SU-DHL-6 (cell line): ENCODE data around the gene OR52E5.

Source experiments
- H2AFZ ChIP-seq: fragments of 200-600 bp; sonication (generic); 2 replicates; pipeline ENCODE4 v1.6.1; 2014; ENCODE audit warnings: low read depth, mild to moderate bottlenecking, moderate library complexity, mixed read lengths, antibody characterized with exemption, low read length; ENCODE audit not compliant: severe bottlenecking
- H3F3A ChIP-seq: fragments of 200-600 bp; shearing (Covaris generic); 2 replicates; pipeline ENCODE4 v1.6.0; 2016; ENCODE audit warnings: antibody characterized with exemption, mild to moderate bottlenecking; ENCODE audit not compliant: insufficient read depth
- H3K27ac ChIP-seq: fragments of 200-600 bp; sonication (generic); 2 replicates; pipeline ENCODE4 v1.5.1; 2016; ENCODE audit warnings: low read depth, mild to moderate bottlenecking, low read length, moderate library complexity, mixed read lengths
- H3K27me3 ChIP-seq: fragments of 200-600 bp; sonication (generic), shearing (Covaris generic); 2 replicates; pipeline ENCODE4 v1.6.0; 2014; ENCODE audit warnings: mild to moderate bottlenecking, low read length
- H3K36me3 ChIP-seq: fragments of 200-600 bp; sonication (generic); 2 replicates; pipeline ENCODE4 v1.6.1; 2014; ENCODE audit warnings: mild to moderate bottlenecking, low read length, mixed read lengths
- H3K4me2 ChIP-seq: fragments of 300-600, 200-600 bp; shearing (Covaris generic), sonication (generic); 2 replicates; pipeline ENCODE4 v1.6.0; 2014; ENCODE audit warnings: low read length, low read depth, mild to moderate bottlenecking; ENCODE audit not compliant: poor library complexity, severe bottlenecking
- H3K4me3 ChIP-seq: fragments of 200-600 bp; sonication (generic); 2 replicates; pipeline ENCODE4 v1.5.1; 2014; ENCODE audit warnings: antibody characterized with exemption, low read length, mild to moderate bottlenecking, mixed read lengths; ENCODE audit not compliant: insufficient read depth, poor library complexity, severe bottlenecking
- H3K79me2 ChIP-seq: fragments of 200-600 bp; sonication (generic); 2 replicates; pipeline ENCODE4 v1.6.1; 2014; ENCODE audit warnings: mild to moderate bottlenecking, low read length, moderate library complexity; ENCODE audit not compliant: insufficient read depth
- H3K9ac ChIP-seq: fragments of 200-600 bp; sonication (generic); 2 replicates; pipeline ENCODE4 v1.7.0; 2014; ENCODE audit warnings: mild to moderate bottlenecking, low read length
- H3K9me2 ChIP-seq: fragments of 200-600 bp; sonication (generic); replicated peaks from 2 replicates; pipeline ENCODE4 v1.6.1; 2014; ENCODE audit warnings: low read length; ENCODE audit not compliant: insufficient read depth
- H3K9me3 ChIP-seq: fragments of 200-600 bp; sonication (generic); 2 replicates; pipeline ENCODE4 v1.6.1; 2014; ENCODE audit warnings: low read length, mixed read lengths; ENCODE audit not compliant: insufficient read depth
- H4K20me1 ChIP-seq: fragments of 200-600 bp; sonication (generic); 2 replicates; pipeline ENCODE4 v1.6.1; 2014; ENCODE audit warnings: low read depth, mild to moderate bottlenecking, antibody characterized with exemption, low read length, moderate library complexity, mixed read lengths
- CTCF ChIP-seq: fragments of 200-600 bp; sonication (generic); IDR thresholded peaks from one replicate; pipeline ENCODE4 v1.5.1; 2017; ENCODE audit warnings: antibody characterized with exemption, mild to moderate bottlenecking, low read length, moderate library complexity; ENCODE audit not compliant: insufficient read depth, poor library complexity, severe bottlenecking
- EZH2phosphoT487 ChIP-seq: fragments of 200-600 bp; sonication (generic), shearing (Covaris generic); conservative IDR thresholded peaks from 2 replicates; pipeline ENCODE4 v1.6.1; 2018; ENCODE audit warnings: mild to moderate bottlenecking, antibody characterized with exemption, low read length, moderate library complexity, mixed read lengths

The OR52E5 gene

GRCh38 chr11:5880329-5880728, 12.7 kb upstream of the OR52E5 start, which contains the start of gene OR52E4:
Gene OR52E4 (plus strand): TSS chr11:5880629. CDS start chr11:5884293, 3,664 bp downstream.
- no peaks in the 10 kb centered on the region for H3K9me2 ChIP-seq
- H3F3A ChIP-seq: no peaks in the 10 kb centered on the region
- no peaks in the 10 kb centered on the region for H3K9me3 ChIP-seq
- no peak within 1 kb of the TSS for H3K9ac ChIP-seq
- H3K4me3 ChIP-seq: no peak within 1 kb of the TSS
- no peak within 1 kb of the TSS for H2AFZ ChIP-seq
- no peaks in the 10 kb centered on the region for H3K79me2 ChIP-seq
- H3K36me3 ChIP-seq: no peaks in the 10 kb centered on the region
- no peak within 1 kb of the TSS for H3K4me2 ChIP-seq
- H3K27ac ChIP-seq: no peak within 1 kb of the TSS
- TF ChIP-seq EZH2phosphoT487 (no peak), CTCF (no peak)
- H4K20me1 ChIP-seq: no peaks in the 10 kb centered on the region
- no peaks in the 10 kb centered on the region for H3K27me3 ChIP-seq

GRCh38 chr11:5881756-5882155, 11.3 kb upstream of the OR52E5 start:
- H3K27ac ChIP-seq: no peak overlapping the region
- H2AFZ ChIP-seq: no peak overlapping the region
- H3F3A ChIP-seq: no peaks in the 10 kb centered on the region
- H3K79me2 ChIP-seq: no peaks in the 10 kb centered on the region
- H3K9ac ChIP-seq: no peak overlapping the region
- H3K9me3 ChIP-seq: no peaks in the 10 kb centered on the region
- no peaks in the 10 kb centered on the region for H3K9me2 ChIP-seq
- H4K20me1 ChIP-seq: no peaks in the 10 kb centered on the region
- TF ChIP-seq CTCF: no peak
- no peak for TF ChIP-seq EZH2phosphoT487
- H3K4me3 ChIP-seq: no peak overlapping the region
- H3K27me3 ChIP-seq: no peaks in the 10 kb centered on the region
- no peaks in the 10 kb centered on the region for H3K36me3 ChIP-seq
- H3K4me2 ChIP-seq: no peak overlapping the region

- no peak overlapping the region for H3K9ac ChIP-seq
- no peak overlapping the region for H3K4me2 ChIP-seq
- TF ChIP-seq EZH2phosphoT487 (no peak), CTCF (no peak)
- H3K79me2 ChIP-seq: no peaks in the 10 kb centered on the region
- H3K27me3 ChIP-seq: no peaks in the 10 kb centered on the region
- H3K27ac ChIP-seq: no peak overlapping the region
- no peak overlapping the region for H3K4me3 ChIP-seq
- H3F3A ChIP-seq: no peaks in the 10 kb centered on the region
- no peak overlapping the region for H2AFZ ChIP-seq
- H3K36me3 ChIP-seq: no peaks in the 10 kb centered on the region
- peaks cover 3% of the 10 kb centered on the region; the same call in 1 of the 2 replicates for H4K20me1 ChIP-seq
- no peaks in the 10 kb centered on the region for H3K9me2 ChIP-seq
- H3K9me3 ChIP-seq: no peaks in the 10 kb centered on the region
These were observed 5.8 kb upstream of the OR52E5 start for GRCh38 chr11:5887172-5887571.
